HG03457 (cell line): ENCODE measurements around the gene ADGRL2.
"Not testable (repeated sequence)": the region's sequence is repeated elsewhere in the genome, so short reads cannot be mapped to it uniquely, and the experiment has no call there.

Experiments
- ATAC-seq: cut with Tn5 transposase; IDR thresholded peaks from one replicate; pipeline ENCODE4 v1.9.1; 2021; ENCODE audit warnings: moderate number of reproducible peaks; ENCODE audit not compliant: unreplicated experiment

The ADGRL2 gene

GRCh38 chr1:81846630-81847029, 45.9 kb downstream of the ADGRL2 start:
- ATAC-seq = no peak

- no peak for ATAC-seq
Measured at GRCh38 chr1:81847063-81847462, 46.3 kb downstream of the ADGRL2 start.

- no peak for ATAC-seq
Measured at GRCh38 chr1:81848880-81849682, 48.3 kb downstream of the ADGRL2 start.

- ATAC-seq = no peak
Measured at GRCh38 chr1:81850031-81850430, 49.3 kb downstream of the ADGRL2 start.

GRCh38 chr1:81850495-81850894, 49.8 kb downstream of the ADGRL2 start:
- no peak for ATAC-seq

- ATAC-seq = no peak
Measured at GRCh38 chr1:81851217-81851616, 50.5 kb downstream of the ADGRL2 start.

- ATAC-seq = no peak
Measured at GRCh38 chr1:81852961-81853360, 52.2 kb downstream of the ADGRL2 start.

- ATAC-seq = no peak
Measured at GRCh38 chr1:81867235-81867634, 66.5 kb downstream of the ADGRL2 start.

- no peak for ATAC-seq
Measured at GRCh38 chr1:81869307-81869706, 68.6 kb downstream of the ADGRL2 start.

- not testable (repeated sequence) for ATAC-seq
Measured at GRCh38 chr1:81871091-81871490, 70.4 kb downstream of the ADGRL2 start.

GRCh38 chr1:81873946-81874345, 73.2 kb downstream of the ADGRL2 start:
- no peak for ATAC-seq

GRCh38 chr1:81874461-81874860, 73.7 kb downstream of the ADGRL2 start:
- ATAC-seq = no peak

GRCh38 chr1:81874940-81875339, 74.2 kb downstream of the ADGRL2 start:
- no peak for ATAC-seq

- ATAC-seq = no peak
Measured at GRCh38 chr1:81876901-81877733, 76.4 kb downstream of the ADGRL2 start.

GRCh38 chr1:81877940-81878339, 77.2 kb downstream of the ADGRL2 start:
- ATAC-seq = no peak

GRCh38 chr1:81878538-81878937, 77.8 kb downstream of the ADGRL2 start:
- no peak for ATAC-seq

- ATAC-seq = no peak
Measured at GRCh38 chr1:81880781-81881180, 80.0 kb downstream of the ADGRL2 start.

- no peak for ATAC-seq
Measured at GRCh38 chr1:81885291-81885690, 84.6 kb downstream of the ADGRL2 start.

- not testable (repeated sequence) for ATAC-seq
Measured at GRCh38 chr1:81886292-81886691, 85.6 kb downstream of the ADGRL2 start.

GRCh38 chr1:81887421-81888144, 86.8 kb downstream of the ADGRL2 start:
- ATAC-seq = no peak

GRCh38 chr1:81889166-81889565, 88.4 kb downstream of the ADGRL2 start:
- ATAC-seq = no peak
